GM21529 (cell line): Measurements from ENCODE around the gene RTN4.
"Not testable (repeated sequence)": the region's sequence is repeated elsewhere in the genome, so short reads cannot be mapped to it uniquely, and the experiment has no call there.

Source experiments
- ATAC-seq: cut with Tn5 transposase; IDR thresholded peaks from one replicate; pipeline ENCODE4 v1.9.1; 2021; ENCODE audit not compliant: unreplicated experiment

RTN4 gene

GRCh38 chr2:55011831-55012671 is 38.2 kb downstream of the RTN4 start:
- ATAC-seq, result no peak

GRCh38 chr2:55010915-55011314 is 39.3 kb downstream of the RTN4 start:
- no peak for ATAC-seq

DNA sequence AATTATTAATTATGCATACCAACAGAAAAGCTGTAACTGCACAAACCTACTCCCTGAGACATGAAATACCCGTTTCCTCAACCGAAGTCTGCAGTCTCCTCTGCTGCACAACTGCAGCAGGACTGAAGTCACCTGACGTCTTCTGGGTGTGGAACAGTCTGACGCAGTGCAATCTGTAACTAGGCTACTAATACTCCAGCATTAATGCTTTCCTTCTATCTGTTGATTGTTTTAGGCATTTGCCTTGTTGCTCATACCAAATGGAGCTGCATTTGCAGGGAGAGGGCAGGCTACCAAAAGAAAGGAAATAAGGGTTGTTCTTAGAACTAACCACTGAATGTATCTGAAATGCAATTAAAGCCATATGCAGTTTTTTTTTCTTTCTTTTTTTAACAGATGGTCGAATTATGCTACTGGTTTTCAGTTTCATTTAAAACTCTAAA is 40.1 kb downstream of the RTN4 start:
- ATAC-seq, result peak; percentile 88

GRCh38 chr2:55009277-55010060 is 40.8 kb downstream of the RTN4 start:
- ATAC-seq, result no peak

GRCh38 chr2:55006306-55006705 is 43.9 kb downstream of the RTN4 start:
- ATAC-seq, result no peak

DNA sequence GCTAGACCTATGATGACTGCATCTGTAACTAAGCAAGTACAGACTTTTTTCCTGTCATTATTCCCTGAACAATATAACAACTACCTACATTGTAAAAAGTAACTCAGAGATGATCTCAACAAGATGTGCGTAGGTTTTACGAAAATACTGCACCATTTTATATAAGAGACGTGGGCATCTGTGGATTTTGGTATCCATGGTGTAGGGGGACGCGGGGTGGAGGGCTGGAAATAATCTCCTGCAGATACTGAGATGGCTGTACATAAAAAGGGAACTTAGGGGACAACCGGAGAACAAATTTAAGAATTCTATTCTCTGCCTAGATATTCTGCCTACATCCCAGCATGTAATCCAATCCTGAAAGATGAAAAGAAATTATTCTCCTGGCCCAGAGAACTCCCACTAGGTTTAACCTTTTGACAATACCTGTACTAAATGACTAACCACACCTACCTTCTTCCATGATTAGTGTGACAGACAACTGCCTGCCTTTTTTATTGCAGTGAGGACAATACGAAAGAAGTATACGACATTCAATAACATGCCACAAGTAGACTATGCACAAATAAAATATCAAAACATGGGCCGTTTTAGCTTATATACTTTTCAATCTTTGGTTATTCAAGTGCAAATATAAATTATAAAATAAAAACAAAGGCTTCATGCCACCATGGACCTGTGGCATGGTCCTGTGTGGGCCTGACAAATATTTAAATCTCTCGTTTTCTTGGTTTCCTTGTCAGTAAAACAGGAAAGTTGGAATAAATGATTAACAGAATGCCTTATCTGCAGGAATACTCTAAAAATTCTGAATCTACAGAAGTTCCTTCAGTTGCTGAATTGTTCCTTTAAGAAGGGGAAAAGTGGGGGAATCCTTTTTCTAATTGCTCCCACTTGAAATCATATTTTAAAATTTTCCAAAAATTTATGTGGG is 46.3 kb downstream of the RTN4 start:
- no peak for ATAC-seq

DNA sequence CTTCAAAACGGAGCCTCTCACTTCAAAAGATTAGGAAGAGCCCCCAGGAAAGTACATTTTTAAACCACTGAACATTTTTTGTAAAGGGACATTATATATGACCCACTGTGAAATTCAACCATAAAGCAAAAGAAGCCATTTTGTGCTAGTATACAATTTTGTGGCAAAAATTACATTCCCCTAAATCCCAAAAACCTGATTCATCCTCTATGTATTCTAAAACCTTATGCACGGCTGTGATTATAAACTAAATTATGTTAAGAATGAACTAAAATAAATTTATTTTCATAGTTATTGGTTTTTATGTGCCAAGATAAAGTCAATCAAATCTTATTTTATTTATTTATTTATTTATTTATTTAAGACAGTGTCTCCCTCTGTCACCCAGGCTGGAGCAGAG is 48.5 kb downstream of the RTN4 start:
- ATAC-seq, result no peak

- no peak for ATAC-seq
Measured at GRCh38 chr2:55000341-55000740, 49.9 kb downstream of the RTN4 start.

GRCh38 chr2:54999182-54999581 is 51.1 kb downstream of the RTN4 start:
- ATAC-seq, result no peak

- ATAC-seq, result no peak
Measured at GRCh38 chr2:54997826-54998225, 52.4 kb downstream of the RTN4 start.

- no peak for ATAC-seq
Measured at GRCh38 chr2:54995553-54995952, 54.7 kb downstream of the RTN4 start.

DNA sequence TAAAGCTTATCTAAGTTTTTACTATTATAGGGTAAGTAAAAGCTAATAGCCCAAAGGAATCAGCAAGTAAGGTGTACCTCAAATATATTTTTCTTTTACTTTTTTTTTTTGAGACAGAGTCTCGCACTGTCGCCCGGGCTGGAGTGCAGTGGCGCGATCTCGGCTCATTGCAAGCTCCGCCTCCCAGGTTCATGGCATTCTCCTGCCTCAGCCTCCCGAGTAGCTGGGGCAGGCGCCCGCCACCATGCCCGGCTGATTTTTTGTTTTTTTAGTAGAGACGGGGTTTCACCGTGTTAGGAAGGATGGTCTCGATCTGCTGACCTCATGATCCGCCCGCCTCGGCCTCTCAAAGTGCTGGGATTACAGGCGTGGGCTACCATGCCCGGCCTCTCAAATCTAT is 59.6 kb downstream of the RTN4 start:
- ATAC-seq, result not testable (repeated sequence)

DNA sequence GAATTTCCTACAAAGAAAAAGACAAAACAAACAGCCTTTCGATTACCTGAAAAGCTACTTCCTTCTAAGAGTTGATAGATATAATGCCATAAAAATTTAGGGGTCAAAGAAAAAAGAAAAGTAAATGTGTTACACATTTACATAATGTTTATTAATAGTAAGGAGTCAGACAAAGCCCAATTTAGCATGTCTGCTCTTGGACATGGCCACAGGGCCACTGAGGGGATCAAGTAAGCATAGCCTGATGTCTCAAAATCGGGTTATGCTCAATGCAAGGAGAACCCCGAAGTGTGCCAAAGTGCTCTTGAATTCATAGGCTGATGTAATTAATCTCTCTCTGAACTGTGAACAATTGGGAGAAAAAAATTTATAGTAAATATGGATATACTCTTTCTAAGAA is 61.6 kb downstream of the RTN4 start:
- no peak for ATAC-seq

- no peak for ATAC-seq
Measured at GRCh38 chr2:54986264-54986663, 64.0 kb downstream of the RTN4 start.

DNA sequence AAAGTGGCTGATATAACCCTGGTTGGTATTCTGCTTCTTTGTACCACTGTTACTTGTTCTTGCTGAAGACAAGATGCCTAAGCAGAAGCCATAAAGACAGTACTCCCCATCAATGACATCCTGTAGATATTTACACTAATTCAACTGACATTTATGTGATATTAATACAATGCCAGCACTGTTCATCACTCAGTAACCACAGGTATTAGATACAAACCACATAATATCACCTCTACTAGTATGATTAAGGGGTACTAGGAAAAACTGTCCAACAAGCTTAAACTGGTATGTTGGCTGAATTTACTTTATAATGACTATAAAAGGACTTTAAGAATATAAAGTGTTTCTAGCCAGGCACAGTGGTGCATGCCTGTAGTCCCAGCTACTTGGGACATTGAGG is 65.8 kb downstream of the RTN4 start:
- no peak for ATAC-seq

GRCh38 chr2:54983345-54984220 is 66.7 kb downstream of the RTN4 start:
- no peak for ATAC-seq

GRCh38 chr2:54981385-54981784 is 68.9 kb downstream of the RTN4 start:
- no peak for ATAC-seq

GRCh38 chr2:54979321-54980044 is 70.8 kb downstream of the RTN4 start:
- ATAC-seq, result no peak

DNA sequence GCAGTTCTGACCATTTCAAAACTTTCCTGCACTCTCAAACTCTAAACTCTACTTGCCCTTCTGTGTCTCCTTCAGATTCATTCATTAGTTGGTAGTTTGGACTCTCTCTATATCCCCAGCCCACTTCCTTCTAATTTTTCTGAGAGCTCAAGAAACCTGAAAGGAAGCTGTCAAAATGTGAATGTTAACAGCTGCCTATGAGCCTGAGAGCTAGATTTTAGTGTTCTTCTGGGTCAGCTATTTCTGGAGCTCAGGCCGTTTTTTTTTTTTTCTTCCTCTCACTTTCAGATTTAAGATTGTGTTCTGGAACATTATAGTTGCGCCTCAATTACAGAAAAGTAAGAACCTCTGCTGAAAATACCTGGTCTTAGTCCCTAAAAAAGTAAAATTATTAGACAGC is 73.1 kb downstream of the RTN4 start:
- ATAC-seq, result peak; percentile 99
